Fibroblast of skin of back (primary cell): ENCODE data around the gene SRCIN1. TPM values are rescaled to one million over a fixed set of nuclear protein-coding genes. Genes with fewer than 3 reads are reported as not detected.
"Not testable (repeated sequence)": the region's sequence is repeated elsewhere in the genome, so short reads cannot be mapped to it uniquely, and the experiment has no call there.

ENCODE experiments used
- DNase-seq: peaks from one replicate; pipeline ENCODE4 v3.0.0-alpha.2; 2013
- polyA plus RNA-seq, 2 experiments: library from polyadenylated mRNA; unstranded; fragments of 120-200 nt; gene quantifications; one replicate each; pipeline ENCODE4 v1.2.1, GENCODE V29; 2013; ENCODE audit not compliant: insufficient read length in 2 of 2

Gene SRCIN1
- 0.12 TPM for polyA plus RNA-seq (2013, experiment 1 of 2; ENCODE audit: insufficient read length)
- polyA plus RNA-seq (2013, experiment 2 of 2; ENCODE audit: insufficient read length): 0.04 TPM

- peak; percentile 25 for DNase-seq
These were observed at the start of gene SRCIN1 for GRCh38 chr17:38605841-38606645. Gene SRCIN1, minus strand, starts transcription at chr17:38605952. Its CDS starts 247 bp downstream, at chr17:38605705.

- no peak for DNase-seq
These were observed 49.0 kb upstream of the SRCIN1 start for GRCh38 chr17:38654411-38655398.

- DNase-seq: no peak
These were observed 47.9 kb upstream of the SRCIN1 start for GRCh38 chr17:38653679-38654078.

- DNase-seq: no peak
These were observed 47.5 kb upstream of the SRCIN1 start for GRCh38 chr17:38653230-38653629.

- not testable (repeated sequence) for DNase-seq
These were observed 45.0 kb upstream of the SRCIN1 start for GRCh38 chr17:38650653-38651173.

GRCh38 chr17:38637951-38638350 lies 32.2 kb upstream of the SRCIN1 start:
- DNase-seq: no peak

- DNase-seq: peak; percentile 18
These were observed 30.3 kb upstream of the SRCIN1 start for GRCh38 chr17:38636054-38636453.

- no peak for DNase-seq
These were observed 26.6 kb upstream of the SRCIN1 start for GRCh38 chr17:38632334-38632733.

GRCh38 chr17:38628441-38628840 lies 22.7 kb upstream of the SRCIN1 start:
- no peak for DNase-seq

GRCh38 chr17:38627957-38628356 lies 22.2 kb upstream of the SRCIN1 start:
- DNase-seq: no peak

GRCh38 chr17:38626606-38627226 lies 21.0 kb upstream of the SRCIN1 start:
- DNase-seq: not testable (repeated sequence)

GRCh38 chr17:38625482-38625881 lies 19.7 kb upstream of the SRCIN1 start:
- DNase-seq: no peak

GRCh38 chr17:38624782-38625355 lies 19.1 kb upstream of the SRCIN1 start:
- DNase-seq: not testable (repeated sequence)

- DNase-seq: no peak
These were observed 15.8 kb upstream of the SRCIN1 start for GRCh38 chr17:38621538-38621937.

- no peak for DNase-seq
These were observed 15.0 kb upstream of the SRCIN1 start for GRCh38 chr17:38620551-38621277.

- DNase-seq: no peak
These were observed 14.3 kb upstream of the SRCIN1 start for GRCh38 chr17:38619937-38620550.

GRCh38 chr17:38619451-38619795 lies 13.7 kb upstream of the SRCIN1 start:
- no peak for DNase-seq

GRCh38 chr17:38617967-38618760 lies 12.4 kb upstream of the SRCIN1 start:
- DNase-seq: no peak

- DNase-seq: no peak
These were observed 11.5 kb upstream of the SRCIN1 start for GRCh38 chr17:38617074-38617860.
